ENCODE results near the gene OBSCN.

- TF ChIP-seq CTCF (conservative IDR thresholded peaks at IDR 0.05 in 1 of 2, IDR thresholded peaks at IDR 0.05 in 1 of 2; ENCODE audit: extremely low read depth in 1 of 2, insufficient read depth in 1 of 2, low read depth in 1 of 2, low read length in 2 of 2) (no peak), EZH2 (IDR thresholded peaks at IDR 0.05; ENCODE audit: borderline replicate concordance, low read length) (no peak)
These were observed 122.0 kb downstream of the OBSCN start for GRCh38 chr1:228329887-228330286.

All from mammary epithelial cell (primary cell).